Psoas muscle (tissue), 8 donors: Measurements from ENCODE around the gene EHD1. TPM values are rescaled to one million over a fixed set of nuclear protein-coding genes. Genes with fewer than 3 reads are reported as not detected.

Experiments
- ATAC-seq, 4 donors: fragments of 200-7000 bp; cut with Tn5 transposase; one replicate each; pipeline ENCODE4 v1.9.1; 2020; ENCODE audit warnings: moderate library complexity in 3 of 4, mild to moderate bottlenecking in 2 of 4
- DNase-seq, 2 donors: peaks; one replicate each; pipeline ENCODE4 v3.0.0-alpha.2; 2020
- H3K27ac ChIP-seq: fragments of 200-600 bp; one replicate; pipeline ENCODE4 v1.8.0; 2022
- H3K27me3 ChIP-seq, 3 donors: fragments of 200-600 bp in 1 of 3; one replicate each; pipeline versions ENCODE4 v1.6.1 to v1.8.0; 2013 to 2022; ENCODE audit warnings: low read length in 2 of 3, mild to moderate bottlenecking in 2 of 3, moderate library complexity in 1 of 3; ENCODE audit not compliant: insufficient read depth in 3 of 3
- H3K36me3 ChIP-seq, 2 donors: fragments of 200-600 bp in 1 of 2; one replicate each; pipeline versions ENCODE4 v1.6.1 to v1.8.0; 2013 to 2022; ENCODE audit warnings: low read depth in 1 of 2, mild to moderate bottlenecking in 1 of 2, moderate library complexity in 1 of 2; ENCODE audit not compliant: insufficient read depth in 1 of 2
- H3K4me1 ChIP-seq: fragments of 200-600 bp; one replicate; pipeline ENCODE4 v1.8.0; 2022
- H3K4me3 ChIP-seq: fragments of 200-600 bp; one replicate; pipeline ENCODE4 v1.8.0; 2022; ENCODE audit warnings: mild to moderate bottlenecking
- H3K9me3 ChIP-seq: fragments of 200-600 bp; one replicate; pipeline ENCODE4 v1.8.0; 2022
- CTCF ChIP-seq: fragments of 200-600 bp; IDR thresholded peaks from one replicate; pipeline ENCODE4 v1.8.0; 2022; ENCODE audit warnings: antibody characterized with exemption
- WGBS, 3 donors: extraction: QIAGEN DNeasy Blood & Tissue Kit; methylation state at CpG; one replicate each; pipeline versions ENCODE4 v1.1.6 to v1.1.7; 2013; 5-methylcytosine and 5-hydroxymethylcytosine counted together
- intact Hi-C, 2 donors: fragments of 100-400 bp; cut with DNase I; formaldehyde crosslinking; loops; one replicate each; pipeline versions ENCODE4 v1.11.0 to v1.14.2; 2022
- polyA plus RNA-seq, 3 donors: library from polyadenylated mRNA; stranded (reverse); fragments of 200-250 nt; gene quantifications; one replicate each; pipeline ENCODE4 v1.2.3, GENCODE V29; 2013
- total RNA-seq, 4 donors: library from RNA; stranded (reverse); fragmentation: NEBNext Ultra II Directional in 2 of 4; extraction: Animal tissue kit (Norgen Biotek cat#: 25700) in 2 of 4; gene quantifications; one replicate each; pipeline versions ENCODE4 v1.2.1 to v1.2.4, GENCODE V29; 2021 to 2023
- donor health status: healthy with polysubstance abuse.
- donor health status: DM: no; HTN: no; CAD: no; lungs with moderate emphysema.
- donor health status: Bipolar disorder and iron deficiency.
- donor health status: healthy.
- donor health status: DM: yes; HTN: yes; CAD: no.
- donor health status: DM: no; HTN: no; CAD: no.
- donor health status: DM: no; HTN: no; CAD: no.
- donor health status: DM: yes; HTN: yes; CAD: no.

Gene EHD1
- total and polyA plus RNA-seq, 7 donors = 23.5 to 174 (median 58.8) TPM

- intact Hi-C loops = no loop called here
- Histone ChIP-seq H3K4me3 (peak overlapping the region; percentile 99), H3K27ac (peak overlapping the region; percentile 97), H3K27me3 (no peaks in the 10 kb centered on the region), H3K4me1 (peaks cover 40% of the 10 kb centered on the region), H3K9me3 (no peaks in the 10 kb centered on the region), H3K36me3 (peaks cover 0 to 2% of the 10 kb centered on the region in 2 donors)
- no peak for TF ChIP-seq CTCF
- DNase-seq = peak in 1 of 2 donors; percentile 52
- ATAC-seq = peak in 2 of 4 donors; percentile 2 to 3
- 22 to 27% (median 25%) methylated on average over 16 of the region's 16 CpGs for WGBS, 3 donors
These were observed 951 bp upstream of the EHD1 start for GRCh38 chr11:64879244-64879900.

GRCh38 chr11:64878223-64878493, 263 bp downstream of the EHD1 start:
- intact Hi-C loops = loop anchor here in 1 of 2 donors (1.0 kb wide), 1 partner anchor 68 kb away; the partner anchor contains the start of gene MEN1

GRCh38 chr11:64877390-64878222, 815 bp downstream of the EHD1 start:
- peak overlapping the region; percentile 99 for H3K4me3 ChIP-seq
- peaks cover 52% of the 10 kb centered on the region for H3K4me1 ChIP-seq
- H3K27me3 ChIP-seq = no peaks in the 10 kb centered on the region
- H3K9me3 ChIP-seq = no peaks in the 10 kb centered on the region
- TF ChIP-seq CTCF = no peak
- peak; percentile 0 to 9 (median 4) for ATAC-seq
- H3K36me3 ChIP-seq = peaks cover 0 to 20% of the 10 kb centered on the region in 2 donors
- H3K27ac ChIP-seq = peak overlapping the region; percentile 97
- intact Hi-C loops = loop anchor here (1.0 to 2.0 kb wide), 3 partner anchors 15 to 67 kb away; partner anchors contain the start of gene MEN1 (in 1 of the 2)
- peak in 1 of 2 donors; percentile 19 for DNase-seq
- 0 to 1% (median 0%) methylated on average over 35 to 41 of the region's 41 CpGs for WGBS, 3 donors

More at GRCh38 chr11:64878223-64878493, 263 bp downstream of the EHD1 start:
- 0% methylated on average over 18 to 21 of the region's 21 CpGs for WGBS, 3 donors
- ATAC-seq = peak; percentile 29 to 54 (median 36)
- H3K27me3 ChIP-seq = no peaks in the 10 kb centered on the region
- peaks cover 46% of the 10 kb centered on the region for H3K4me1 ChIP-seq
- peak overlapping the region; percentile 97 for H3K27ac ChIP-seq
- no peak for DNase-seq
- TF ChIP-seq CTCF = no peak
- H3K9me3 ChIP-seq = no peaks in the 10 kb centered on the region
- peaks cover 0 to 14% of the 10 kb centered on the region in 2 donors for H3K36me3 ChIP-seq
- H3K4me3 ChIP-seq = peak overlapping the region; percentile 99

GRCh38 chr11:64876835-64877341, 1.5 kb downstream of the EHD1 start:
- ATAC-seq = peak; percentile 17 to 52 (median 48)

More at GRCh38 chr11:64876835-64877341, 1.5 kb downstream of the EHD1 start:
- Histone ChIP-seq H3K36me3 (peaks cover 0 to 27% of the 10 kb centered on the region in 2 donors), H3K27ac (peak overlapping the region; percentile 97), H3K9me3 (no peaks in the 10 kb centered on the region), H3K4me1 (peaks cover 59% of the 10 kb centered on the region), H3K4me3 (peak overlapping the region; percentile 99), H3K27me3 (no peaks in the 10 kb centered on the region)
- no peak for TF ChIP-seq CTCF
- DNase-seq = peak; percentile 49 to 74
- intact Hi-C loops = loop anchor here (2.0 kb wide), 2 partner anchors 14 to 18 kb away; no protein-coding TSS in a partner anchor
- 3 to 6% (median 4%) methylated on average over 14 of the region's 14 CpGs for WGBS, 3 donors
